ENCODE results near the gene LMAN2.

Gene LMAN2, protein sequence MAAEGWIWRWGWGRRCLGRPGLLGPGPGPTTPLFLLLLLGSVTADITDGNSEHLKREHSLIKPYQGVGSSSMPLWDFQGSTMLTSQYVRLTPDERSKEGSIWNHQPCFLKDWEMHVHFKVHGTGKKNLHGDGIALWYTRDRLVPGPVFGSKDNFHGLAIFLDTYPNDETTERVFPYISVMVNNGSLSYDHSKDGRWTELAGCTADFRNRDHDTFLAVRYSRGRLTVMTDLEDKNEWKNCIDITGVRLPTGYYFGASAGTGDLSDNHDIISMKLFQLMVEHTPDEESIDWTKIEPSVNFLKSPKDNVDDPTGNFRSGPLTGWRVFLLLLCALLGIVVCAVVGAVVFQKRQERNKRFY

DNA sequence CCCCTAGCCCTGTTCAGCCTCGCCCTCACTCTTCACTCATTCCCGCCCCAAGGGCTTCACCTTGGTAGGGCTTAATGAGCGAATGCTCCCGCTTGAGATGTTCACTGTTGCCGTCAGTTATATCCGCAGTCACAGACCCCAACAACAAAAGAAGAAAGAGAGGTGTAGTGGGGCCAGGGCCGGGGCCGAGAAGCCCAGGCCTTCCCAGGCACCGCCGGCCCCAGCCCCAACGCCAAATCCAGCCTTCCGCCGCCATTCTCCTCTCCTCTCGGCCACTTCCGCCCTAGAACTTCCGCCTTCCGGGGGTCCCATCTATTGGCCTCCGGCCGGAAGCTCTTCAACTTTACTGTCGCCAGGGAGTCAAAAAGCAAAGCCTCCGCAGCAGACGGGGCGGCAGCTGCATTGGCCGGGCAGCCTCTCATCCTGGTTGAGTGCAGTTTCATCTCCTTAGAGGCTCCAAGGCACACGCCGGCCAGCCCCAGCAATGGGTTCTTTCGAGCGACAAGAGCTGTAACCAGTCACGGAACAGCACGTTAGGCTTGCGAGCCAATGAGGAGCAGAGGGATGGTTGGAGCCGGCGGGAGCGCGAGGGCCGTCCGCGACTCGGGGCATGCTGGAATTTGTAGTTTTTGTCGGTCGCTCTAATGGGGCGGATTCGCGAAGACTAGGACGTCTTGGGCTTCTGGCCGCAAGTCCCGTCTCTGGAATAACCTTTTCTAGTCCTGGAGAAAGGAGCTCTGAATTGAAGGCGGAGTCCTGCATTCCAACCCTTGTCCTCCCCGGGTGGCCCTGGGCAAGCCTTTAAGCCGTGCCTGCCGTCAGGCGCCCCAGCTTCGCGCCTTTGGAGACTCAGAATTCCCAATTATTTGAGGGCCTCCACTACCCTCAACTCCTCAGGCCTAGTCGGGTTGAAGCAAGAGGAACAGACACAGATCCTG lies at the start of gene LMAN2:
TSS of gene LMAN2 (minus strand) at position 277 of the 938 bp plus-strand sequence. CDS start at position 256, 21 bp downstream.
- Histone ChIP-seq H3K9ac (ENCODE audit: low read length) (peak within 1 kb of the TSS; percentile 96), H3K36me3 (ENCODE audit: insufficient read depth, low read length) (peaks cover 6% of the 10 kb centered on the region), H3K27me3 (ENCODE audit: control insufficient read depth in 1 of 2, insufficient read depth in 2 of 2, low read length in 2 of 2) (no peaks in the 10 kb centered on the region), H3K27ac (ENCODE audit: low read depth, low read length) (peak within 1 kb of the TSS; percentile 77), H3K4me3 (ENCODE audit: low read depth in 1 of 2, low read length in 2 of 2) (peak within 1 kb of the TSS; percentile 78 to 96), H3K9me3 (ENCODE audit: low read length) (no peaks in the 10 kb centered on the region), H3K4me1 (ENCODE audit: insufficient read depth, low read length) (peaks cover 14% of the 10 kb centered on the region)

DNA sequence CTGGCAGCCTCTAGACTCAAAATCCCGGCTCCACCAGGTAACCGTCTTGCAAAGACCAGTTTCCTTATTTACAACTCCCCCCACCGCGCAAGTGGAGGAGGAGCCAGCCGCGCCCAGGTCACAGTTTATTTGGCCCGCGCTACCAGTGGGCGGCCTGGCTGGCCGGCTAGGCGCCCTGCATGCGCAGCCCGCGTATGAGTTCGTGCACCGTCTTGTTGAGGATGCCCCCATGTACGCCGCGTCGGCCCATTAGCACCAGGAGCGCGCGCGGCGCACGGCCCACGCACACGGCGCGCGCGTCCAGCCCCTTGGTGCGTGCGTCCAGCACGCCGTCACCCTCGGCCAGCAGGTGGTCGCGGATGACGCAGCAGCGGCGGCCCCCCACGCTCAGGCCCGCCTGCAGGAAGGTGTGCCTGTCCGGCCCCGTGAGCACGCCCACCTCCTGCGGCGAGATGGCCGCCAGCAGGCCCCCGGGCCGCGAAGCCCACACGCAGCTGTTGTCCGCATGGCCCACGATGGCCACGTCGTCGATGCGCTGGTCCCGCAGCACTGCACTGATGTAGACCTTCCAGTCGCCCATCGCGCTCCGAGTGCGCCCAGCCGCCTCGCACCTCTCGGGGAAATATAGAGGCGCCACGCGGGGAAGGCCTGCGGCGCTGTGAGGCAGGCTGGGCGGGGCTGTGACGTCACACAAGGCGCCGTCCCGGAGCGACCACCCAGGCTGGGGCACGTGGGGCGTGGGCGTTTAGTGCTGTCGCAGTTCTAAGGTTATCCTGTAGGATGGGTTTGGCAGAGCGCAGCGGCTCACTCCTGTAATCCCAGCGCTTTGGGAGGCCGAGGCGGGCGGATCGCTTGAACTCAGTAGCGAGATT lies 48.8 kb upstream of the LMAN2 start, which contains the start of gene PFN3:
TSS of gene PFN3 (minus strand) at position 665 of the 872 bp plus-strand sequence. CDS start at position 580, 85 bp downstream.
- no peak within 1 kb of the TSS for H3K4me3 ChIP-seq (ENCODE audit: low read depth in 1 of 2, low read length in 2 of 2)
- H3K4me1 ChIP-seq (ENCODE audit: insufficient read depth, low read length): peaks cover 23% of the 10 kb centered on the region
- no peak within 1 kb of the TSS for H3K27ac ChIP-seq (ENCODE audit: low read depth, low read length)
- H3K36me3 ChIP-seq (ENCODE audit: insufficient read depth, low read length): no peaks in the 10 kb centered on the region
- H3K9me3 ChIP-seq (ENCODE audit: low read length): no peaks in the 10 kb centered on the region
- no peak within 1 kb of the TSS for H3K9ac ChIP-seq (ENCODE audit: low read length)
- peaks cover 49 to 85% of the 10 kb centered on the region in 2 donors for H3K27me3 ChIP-seq (ENCODE audit: control insufficient read depth in 1 of 2, insufficient read depth in 2 of 2, low read length in 2 of 2)

DNA sequence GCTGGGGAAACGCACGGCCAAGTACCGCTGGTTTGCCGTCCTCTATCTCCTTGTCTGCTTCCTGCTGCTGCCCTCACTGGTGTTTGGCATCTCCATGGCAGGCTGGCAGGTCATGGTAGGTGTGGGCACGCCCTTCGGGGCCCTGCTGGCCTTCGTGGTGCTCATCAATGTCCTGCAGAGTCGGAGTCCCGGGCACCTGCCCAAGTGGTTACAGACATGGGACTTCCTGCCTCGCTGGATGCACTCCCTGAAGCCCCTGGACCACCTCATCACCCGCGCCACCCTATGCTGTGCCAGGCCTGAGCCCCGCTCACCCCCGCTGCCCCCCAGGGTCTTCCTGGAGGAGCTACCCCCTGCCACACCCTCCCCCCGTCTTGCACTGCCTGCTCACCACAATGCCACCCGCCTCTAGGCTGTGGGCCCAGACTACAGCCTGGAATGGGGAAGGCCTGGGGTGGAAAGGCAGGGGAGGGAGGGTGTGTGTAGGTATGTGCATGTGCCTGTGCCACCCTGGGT lies 46.5 kb upstream of the LMAN2 start:
- Histone ChIP-seq H3K36me3 (ENCODE audit: insufficient read depth, low read length) (no peaks in the 10 kb centered on the region), H3K27ac (ENCODE audit: low read depth, low read length) (no peak overlapping the region), H3K4me1 (ENCODE audit: insufficient read depth, low read length) (peaks cover 8% of the 10 kb centered on the region), H3K4me3 (ENCODE audit: low read depth in 1 of 2, low read length in 2 of 2) (no peak overlapping the region), H3K27me3 (ENCODE audit: control insufficient read depth in 1 of 2, insufficient read depth in 2 of 2, low read length in 2 of 2) (peaks cover 37 to 66% of the 10 kb centered on the region in 2 donors), H3K9ac (ENCODE audit: low read length) (no peak overlapping the region), H3K9me3 (ENCODE audit: low read length) (no peaks in the 10 kb centered on the region)

DNA sequence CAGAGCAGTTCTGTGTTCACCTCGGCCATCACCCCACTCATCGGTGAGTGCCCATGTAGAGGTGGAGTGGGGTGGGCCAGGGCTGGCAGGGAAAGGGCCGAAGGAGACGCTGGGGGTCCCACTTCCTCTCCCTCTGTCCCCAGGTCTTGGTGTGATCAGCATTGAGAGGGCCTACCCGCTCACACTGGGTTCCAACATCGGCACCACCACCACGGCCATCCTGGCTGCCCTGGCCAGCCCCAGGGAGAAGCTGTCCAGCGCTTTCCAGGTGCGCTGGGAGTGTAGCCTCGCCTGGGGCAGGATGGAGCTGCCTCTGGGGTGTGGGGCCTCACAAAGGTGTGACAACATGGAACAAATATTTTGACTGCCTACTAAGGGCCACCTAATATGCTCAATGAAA lies 45.3 kb upstream of the LMAN2 start:
- Histone ChIP-seq H3K4me3 (ENCODE audit: low read depth in 1 of 2, low read length in 2 of 2) (no peak overlapping the region), H3K9me3 (ENCODE audit: low read length) (no peaks in the 10 kb centered on the region), H3K27me3 (ENCODE audit: control insufficient read depth in 1 of 2, insufficient read depth in 2 of 2, low read length in 2 of 2) (peaks cover 26 to 55% of the 10 kb centered on the region in 2 donors), H3K9ac (ENCODE audit: low read length) (no peak overlapping the region), H3K27ac (ENCODE audit: low read depth, low read length) (no peak overlapping the region), H3K4me1 (ENCODE audit: insufficient read depth, low read length) (no peaks in the 10 kb centered on the region), H3K36me3 (ENCODE audit: insufficient read depth, low read length) (no peaks in the 10 kb centered on the region)

DNA sequence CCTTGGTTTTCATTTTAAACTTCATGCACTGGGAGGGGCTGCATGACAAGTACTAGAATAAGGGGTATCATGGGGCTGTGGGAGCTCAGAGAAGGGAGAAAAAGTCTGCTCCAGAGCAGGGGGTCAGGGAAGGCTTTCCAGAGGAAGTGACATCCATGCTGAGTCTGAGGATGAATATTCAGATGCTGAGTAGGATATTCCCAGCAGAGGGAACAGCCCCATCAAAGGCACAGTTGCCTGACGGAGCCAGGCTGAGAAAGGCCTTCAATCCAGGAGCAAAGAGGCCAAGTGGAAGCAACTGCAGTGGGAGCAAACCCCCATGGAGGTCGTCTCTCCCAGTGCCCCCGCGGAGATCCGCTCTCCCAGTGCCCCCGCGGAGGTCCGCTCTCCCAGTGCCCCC lies 44.6 kb upstream of the LMAN2 start:
- Histone ChIP-seq H3K27ac (ENCODE audit: low read depth, low read length) (no peak overlapping the region), H3K4me1 (ENCODE audit: insufficient read depth, low read length) (no peaks in the 10 kb centered on the region), H3K36me3 (ENCODE audit: insufficient read depth, low read length) (no peaks in the 10 kb centered on the region), H3K9ac (ENCODE audit: low read length) (no peak overlapping the region), H3K27me3 (ENCODE audit: control insufficient read depth in 1 of 2, insufficient read depth in 2 of 2, low read length in 2 of 2) (peaks cover 18 to 47% of the 10 kb centered on the region in 2 donors), H3K4me3 (ENCODE audit: low read depth in 1 of 2, low read length in 2 of 2) (no peak overlapping the region), H3K9me3 (ENCODE audit: low read length) (no peaks in the 10 kb centered on the region)

DNA sequence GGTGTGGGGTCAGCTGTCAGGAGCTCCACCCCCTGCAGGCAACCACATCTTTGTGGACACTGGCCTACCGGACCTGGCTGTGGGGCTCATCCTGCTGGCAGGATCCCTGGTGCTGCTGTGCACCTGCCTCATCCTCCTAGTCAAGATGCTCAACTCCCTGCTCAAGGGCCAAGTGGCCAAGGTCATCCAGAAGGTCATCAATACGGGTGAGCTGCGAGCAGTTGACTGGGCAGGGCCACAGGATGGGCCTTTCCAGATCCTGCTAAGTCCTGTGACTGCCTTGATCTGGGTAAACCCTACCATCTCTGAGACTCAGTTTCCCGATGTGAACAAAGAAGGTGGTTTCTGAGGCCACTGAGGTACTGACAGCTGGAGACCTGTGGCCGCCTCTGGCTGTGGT lies 42.5 kb upstream of the LMAN2 start:
- Histone ChIP-seq H3K4me3 (ENCODE audit: low read depth in 1 of 2, low read length in 2 of 2) (no peak overlapping the region), H3K36me3 (ENCODE audit: insufficient read depth, low read length) (no peaks in the 10 kb centered on the region), H3K27me3 (ENCODE audit: control insufficient read depth in 1 of 2, insufficient read depth in 2 of 2, low read length in 2 of 2) (peaks cover 0 to 27% of the 10 kb centered on the region in 2 donors), H3K4me1 (ENCODE audit: insufficient read depth, low read length) (no peaks in the 10 kb centered on the region), H3K27ac (ENCODE audit: low read depth, low read length) (no peak overlapping the region), H3K9ac (ENCODE audit: low read length) (no peak overlapping the region), H3K9me3 (ENCODE audit: low read length) (no peaks in the 10 kb centered on the region)

DNA sequence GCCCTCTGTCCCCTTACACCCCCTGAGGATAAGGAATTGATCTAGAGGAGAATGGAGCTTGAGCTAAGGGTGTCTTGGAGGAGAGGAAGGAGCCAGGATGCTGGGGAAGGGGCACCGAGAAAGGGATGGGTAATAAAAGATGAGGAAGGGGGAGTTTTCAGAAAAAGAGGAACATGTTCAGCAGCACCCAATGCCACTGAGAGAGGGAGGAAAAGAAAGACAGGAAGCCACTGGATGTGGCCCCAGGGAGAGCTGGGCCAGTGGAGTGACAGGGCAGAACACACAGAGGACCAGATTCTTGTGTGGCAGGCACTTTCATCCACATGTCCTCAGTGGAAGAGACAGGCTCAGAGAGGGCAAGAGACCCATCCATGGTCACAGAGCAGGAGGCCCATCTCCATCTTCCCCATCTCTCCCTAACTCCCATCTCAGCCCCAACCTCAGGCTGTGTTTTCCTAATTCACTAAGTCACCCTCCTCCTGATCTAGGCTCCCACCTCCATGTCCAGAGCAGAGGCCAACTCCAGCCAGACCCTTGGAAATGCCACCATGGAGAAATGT lies 41.8 kb upstream of the LMAN2 start:
- H3K9ac ChIP-seq (ENCODE audit: low read length): no peak overlapping the region
- H3K9me3 ChIP-seq (ENCODE audit: low read length): no peaks in the 10 kb centered on the region
- no peak overlapping the region for H3K4me3 ChIP-seq (ENCODE audit: low read depth in 1 of 2, low read length in 2 of 2)
- peaks cover 0 to 20% of the 10 kb centered on the region in 2 donors for H3K27me3 ChIP-seq (ENCODE audit: control insufficient read depth in 1 of 2, insufficient read depth in 2 of 2, low read length in 2 of 2)
- no peak overlapping the region for H3K27ac ChIP-seq (ENCODE audit: low read depth, low read length)
- H3K4me1 ChIP-seq (ENCODE audit: insufficient read depth, low read length): no peaks in the 10 kb centered on the region
- H3K36me3 ChIP-seq (ENCODE audit: insufficient read depth, low read length): no peaks in the 10 kb centered on the region

DNA sequence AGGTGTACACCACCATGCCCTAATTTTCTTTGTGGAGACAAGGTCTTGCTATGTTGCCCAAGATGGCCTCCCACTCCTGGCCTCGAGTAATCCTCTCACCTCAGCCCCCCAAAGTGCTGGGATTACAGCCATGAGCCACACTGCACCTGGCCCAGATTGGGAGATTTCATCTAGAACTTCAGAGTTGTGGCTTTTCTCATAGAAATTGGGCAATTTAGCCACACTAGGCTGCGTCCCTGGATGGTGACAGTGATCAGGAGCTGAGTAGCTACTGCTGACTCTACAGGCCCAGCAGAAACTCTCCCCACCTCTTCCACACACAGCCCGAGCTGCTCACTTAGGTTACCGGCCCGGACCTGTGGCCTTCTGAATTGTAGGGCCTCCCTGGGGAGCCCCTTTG lies 41.3 kb upstream of the LMAN2 start:
- H3K9ac ChIP-seq (ENCODE audit: low read length): no peak overlapping the region
- H3K36me3 ChIP-seq (ENCODE audit: insufficient read depth, low read length): no peaks in the 10 kb centered on the region
- H3K4me1 ChIP-seq (ENCODE audit: insufficient read depth, low read length): no peaks in the 10 kb centered on the region
- H3K9me3 ChIP-seq (ENCODE audit: low read length): no peaks in the 10 kb centered on the region
- no peak overlapping the region for H3K4me3 ChIP-seq (ENCODE audit: low read depth in 1 of 2, low read length in 2 of 2)
- H3K27ac ChIP-seq (ENCODE audit: low read depth, low read length): no peak overlapping the region
- peaks cover 0 to 15% of the 10 kb centered on the region in 2 donors for H3K27me3 ChIP-seq (ENCODE audit: control insufficient read depth in 1 of 2, insufficient read depth in 2 of 2, low read length in 2 of 2)

DNA sequence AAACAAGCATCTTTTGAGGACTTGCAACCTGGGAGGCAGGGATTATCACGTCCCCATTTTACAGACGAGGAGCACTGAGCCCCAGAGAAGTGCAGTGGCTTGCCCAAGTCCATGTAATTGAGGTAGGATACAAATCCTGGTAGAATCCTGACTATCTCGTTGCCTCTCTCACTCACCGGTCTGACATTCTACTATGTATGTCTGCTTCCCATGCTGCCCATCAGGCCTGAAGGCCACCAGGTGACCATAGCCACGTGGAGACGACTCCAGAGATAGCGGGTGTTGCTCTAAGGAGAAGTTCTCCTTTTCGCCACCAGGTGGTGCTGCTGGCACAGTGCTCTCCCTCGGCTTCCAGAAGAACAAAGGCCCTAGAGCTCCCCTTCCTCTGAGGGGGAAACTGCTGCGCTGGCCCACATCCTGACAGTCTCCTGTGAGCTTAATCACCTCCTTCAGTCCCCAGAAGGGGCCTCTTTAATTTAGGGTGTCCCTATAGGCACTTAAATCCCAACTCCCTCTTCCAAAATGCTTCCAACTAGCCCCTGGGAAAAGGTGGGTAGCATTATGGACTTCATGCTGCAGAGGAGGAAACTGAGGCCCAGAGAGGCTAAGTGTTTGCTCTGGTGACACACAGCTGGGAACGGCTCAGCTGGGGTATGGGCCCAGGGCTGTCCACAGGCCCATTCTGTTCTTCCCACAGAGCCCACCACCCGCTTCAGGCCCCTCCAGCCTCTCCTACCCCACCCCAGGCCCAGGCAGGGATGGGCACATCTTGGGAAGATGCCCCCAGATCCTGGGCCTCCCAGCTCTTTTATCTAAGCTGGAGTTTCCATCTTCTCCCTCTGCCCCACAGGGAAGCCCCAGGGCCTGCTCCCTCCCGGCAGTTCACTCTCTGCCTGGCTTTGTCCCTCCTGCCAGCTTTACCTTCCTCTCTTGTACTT lies 39.2 kb upstream of the LMAN2 start:
- Histone ChIP-seq H3K36me3 (ENCODE audit: insufficient read depth, low read length) (no peaks in the 10 kb centered on the region), H3K4me3 (ENCODE audit: low read depth in 1 of 2, low read length in 2 of 2) (no peak overlapping the region), H3K9ac (ENCODE audit: low read length) (no peak overlapping the region), H3K9me3 (ENCODE audit: low read length) (no peaks in the 10 kb centered on the region), H3K27me3 (ENCODE audit: control insufficient read depth in 1 of 2, insufficient read depth in 2 of 2, low read length in 2 of 2) (peaks cover 0 to 5% of the 10 kb centered on the region in 2 donors), H3K4me1 (ENCODE audit: insufficient read depth, low read length) (no peaks in the 10 kb centered on the region), H3K27ac (ENCODE audit: low read depth, low read length) (no peak overlapping the region)
